HG03135 (cell line): ENCODE results near the gene ENO2.

Source experiments
- ATAC-seq: cut with Tn5 transposase; IDR thresholded peaks from one replicate; pipeline ENCODE4 v1.9.1; 2021; ENCODE audit warnings: mild to moderate bottlenecking, moderate library complexity; ENCODE audit not compliant: unreplicated experiment

ENO2 gene

GRCh38 chr12:6959058-6959804 lies 44.9 kb downstream of the ENO2 start:
- ATAC-seq: peak; percentile 47

GRCh38 chr12:6959805-6960592 lies 45.6 kb downstream of the ENO2 start:
- ATAC-seq: no peak

- no peak for ATAC-seq
These were observed 46.4 kb downstream of the ENO2 start for GRCh38 chr12:6960593-6961277.

- ATAC-seq: no peak
These were observed 46.9 kb downstream of the ENO2 start for GRCh38 chr12:6961278-6961694.

- no peak for ATAC-seq
These were observed 47.4 kb downstream of the ENO2 start for GRCh38 chr12:6961695-6962284.

- no peak for ATAC-seq
These were observed 48.1 kb downstream of the ENO2 start for GRCh38 chr12:6962285-6963015.

- ATAC-seq: no peak
These were observed 48.8 kb downstream of the ENO2 start for GRCh38 chr12:6963016-6963731.

GRCh38 chr12:6963791-6964413 lies 49.5 kb downstream of the ENO2 start:
- ATAC-seq: no peak

- no peak for ATAC-seq
These were observed 50.2 kb downstream of the ENO2 start for GRCh38 chr12:6964605-6965025.

GRCh38 chr12:6965026-6965661 lies 50.8 kb downstream of the ENO2 start:
- peak; percentile 38 for ATAC-seq

- no peak for ATAC-seq
These were observed 51.3 kb downstream of the ENO2 start for GRCh38 chr12:6965714-6966113.

- no peak for ATAC-seq
These were observed 52.0 kb downstream of the ENO2 start for GRCh38 chr12:6966351-6966750.

GRCh38 chr12:6967651-6968100 lies 53.3 kb downstream of the ENO2 start:
- ATAC-seq: no peak

GRCh38 chr12:6968426-6968825 lies 54.0 kb downstream of the ENO2 start:
- ATAC-seq: no peak

- ATAC-seq: peak; percentile 32
These were observed 55.7 kb downstream of the ENO2 start for GRCh38 chr12:6970096-6970527.
